GM12801 (cell line): ENCODE results near the gene SLC44A5.

Experiments
- TF ChIP-seq, protein P1 (sequence below): IDR thresholded peaks from one replicate; pipeline ENCODE4 v1.5.1; 2011; ENCODE audit warnings: control low read depth; ENCODE audit not compliant: insufficient read length; ENCODE audit errors: extremely low read depth

Gene SLC44A5

DNA sequence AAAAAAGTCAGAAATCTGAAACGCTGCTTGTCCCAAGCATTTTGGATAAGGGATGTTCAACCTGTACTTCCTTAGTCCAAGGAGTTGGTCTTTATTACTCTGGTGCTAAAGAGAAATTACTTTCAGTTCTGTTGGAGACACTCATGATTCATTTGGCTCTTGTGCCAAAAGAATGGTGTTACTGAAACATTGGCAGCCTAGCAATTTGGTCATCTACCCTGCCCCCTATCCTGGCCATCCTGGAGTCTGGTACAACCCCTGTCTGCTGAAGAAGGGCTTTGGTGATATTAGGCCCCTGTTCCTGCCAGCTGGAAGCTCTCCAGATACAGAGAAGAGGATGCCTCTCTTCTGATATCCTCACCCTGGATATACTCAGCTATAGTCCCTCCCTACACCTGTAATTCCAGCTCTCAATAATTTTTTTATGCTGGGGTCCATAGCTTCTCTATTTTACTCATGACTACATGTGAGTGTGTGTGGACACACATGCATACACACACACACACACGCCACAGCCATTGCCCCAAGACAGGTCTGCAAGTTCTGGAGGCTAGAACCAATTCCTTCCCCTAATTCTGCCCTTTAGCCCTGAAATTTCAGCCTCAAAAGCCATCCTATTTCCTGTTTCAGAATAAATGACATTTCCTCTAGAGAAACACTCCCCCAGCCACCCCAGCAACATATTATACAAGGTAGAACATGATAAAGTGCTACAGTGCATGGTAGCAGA lies 436.7 kb downstream of the SLC44A5 start:
- TF ChIP-seq, protein P1, sequence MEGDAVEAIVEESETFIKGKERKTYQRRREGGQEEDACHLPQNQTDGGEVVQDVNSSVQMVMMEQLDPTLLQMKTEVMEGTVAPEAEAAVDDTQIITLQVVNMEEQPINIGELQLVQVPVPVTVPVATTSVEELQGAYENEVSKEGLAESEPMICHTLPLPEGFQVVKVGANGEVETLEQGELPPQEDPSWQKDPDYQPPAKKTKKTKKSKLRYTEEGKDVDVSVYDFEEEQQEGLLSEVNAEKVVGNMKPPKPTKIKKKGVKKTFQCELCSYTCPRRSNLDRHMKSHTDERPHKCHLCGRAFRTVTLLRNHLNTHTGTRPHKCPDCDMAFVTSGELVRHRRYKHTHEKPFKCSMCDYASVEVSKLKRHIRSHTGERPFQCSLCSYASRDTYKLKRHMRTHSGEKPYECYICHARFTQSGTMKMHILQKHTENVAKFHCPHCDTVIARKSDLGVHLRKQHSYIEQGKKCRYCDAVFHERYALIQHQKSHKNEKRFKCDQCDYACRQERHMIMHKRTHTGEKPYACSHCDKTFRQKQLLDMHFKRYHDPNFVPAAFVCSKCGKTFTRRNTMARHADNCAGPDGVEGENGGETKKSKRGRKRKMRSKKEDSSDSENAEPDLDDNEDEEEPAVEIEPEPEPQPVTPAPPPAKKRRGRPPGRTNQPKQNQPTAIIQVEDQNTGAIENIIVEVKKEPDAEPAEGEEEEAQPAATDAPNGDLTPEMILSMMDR = no peak

DNA sequence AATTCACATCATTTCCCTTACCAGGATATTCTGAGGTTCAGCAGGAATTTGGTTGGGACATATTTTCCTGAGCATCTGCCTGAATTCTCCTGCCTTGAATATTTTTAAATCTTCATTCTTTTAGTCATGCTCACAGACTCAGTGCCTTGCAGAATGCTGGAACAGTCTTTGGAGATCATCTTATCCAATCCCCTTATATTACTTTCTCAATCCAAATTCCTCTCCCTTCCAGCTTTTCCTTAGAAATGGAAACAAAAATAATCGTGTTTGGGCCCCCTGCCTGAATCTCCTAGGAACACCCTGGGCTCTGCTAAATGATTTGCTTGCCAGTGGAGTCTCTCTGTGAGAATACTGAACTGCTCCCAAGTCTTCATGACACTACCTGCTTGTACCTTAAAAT lies 438.4 kb downstream of the SLC44A5 start:
- TF ChIP-seq, protein P1 = no peak

DNA sequence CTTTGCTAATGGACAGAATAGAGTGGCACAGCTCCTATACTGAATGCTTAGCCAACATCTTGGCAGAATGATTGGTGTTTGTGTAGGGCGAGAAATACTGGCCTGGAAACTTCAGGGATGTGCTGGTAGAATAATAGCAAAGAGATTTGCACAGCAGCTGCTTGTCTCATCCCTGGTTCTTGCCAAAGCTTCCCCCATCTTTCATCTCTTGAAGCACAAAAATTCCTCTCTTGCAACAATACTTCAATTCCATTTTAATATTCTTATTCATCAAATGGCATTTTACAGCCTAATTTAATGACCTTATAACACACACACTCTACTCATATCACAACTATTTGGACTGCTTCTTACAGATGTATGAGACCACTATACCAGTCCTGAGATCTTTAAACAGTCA lies 439.0 kb downstream of the SLC44A5 start:
- TF ChIP-seq, protein P1 = no peak

- TF ChIP-seq, protein P1 = no peak
These were observed 439.9 kb downstream of the SLC44A5 start for GRCh38 chr1:75170981-75171380.

DNA sequence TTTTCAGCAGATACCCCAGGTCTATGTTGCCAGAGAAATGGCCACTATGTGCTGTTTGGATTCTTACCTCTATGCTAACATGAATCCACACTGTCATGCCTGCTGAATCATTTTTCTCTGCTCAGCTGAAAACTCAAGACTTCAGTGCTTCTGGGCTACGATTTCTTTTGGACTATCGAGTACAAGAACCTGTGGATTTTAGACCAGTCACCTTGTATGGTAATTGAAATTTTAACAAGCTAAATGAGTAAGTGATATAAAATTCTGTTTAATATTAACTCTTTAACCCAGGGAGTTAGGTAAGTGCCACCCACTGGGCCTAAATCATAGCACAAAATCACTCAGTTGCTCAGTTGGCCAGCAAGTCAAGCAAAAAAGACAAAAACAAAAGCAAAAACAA lies 440.9 kb downstream of the SLC44A5 start:
- TF ChIP-seq, protein P1 = no peak

GRCh38 chr1:75166821-75167220 lies 444.1 kb downstream of the SLC44A5 start:
- TF ChIP-seq, protein P1 = no peak

- TF ChIP-seq, protein P1 = no peak
These were observed 445.6 kb downstream of the SLC44A5 start for GRCh38 chr1:75165264-75165663.
